Upper lobe of left lung (tissue), 6 donors: ENCODE measurements around the gene GRIK4. TPM values are rescaled to one million over a fixed set of nuclear protein-coding genes. Genes with fewer than 3 reads are reported as not detected.

Experiments
- ATAC-seq, 2 donors: fragments of 200-7000 bp; cut with Tn5 transposase; one replicate each; pipeline ENCODE4 v1.9.1; 2022; ENCODE audit warnings: mild to moderate bottlenecking in 2 of 2, moderate library complexity in 2 of 2; ENCODE audit not compliant: low FRiP score in 2 of 2
- DNase-seq, 2 donors: peaks; one replicate each; pipeline ENCODE4 v3.0.0-alpha.2; 2019 to 2020
- H3K27ac ChIP-seq, 4 donors: fragments of 200-600 bp; sonication (generic); one replicate each; pipeline ENCODE4 v1.5.1; 2016 to 2019
- H3K27me3 ChIP-seq, 4 donors: fragments of 200-600 bp; sonication (generic); one replicate each; pipeline ENCODE4 v1.5.1; 2017 to 2019
- H3K36me3 ChIP-seq, 4 donors: fragments of 200-600 bp; sonication (generic); one replicate each; pipeline ENCODE4 v1.5.1; 2016 to 2019
- H3K4me1 ChIP-seq, 4 donors: fragments of 200-600 bp; sonication (generic); one replicate each; pipeline ENCODE4 v1.5.1; 2018 to 2019
- H3K4me3 ChIP-seq, 4 donors: fragments of 200-600 bp; sonication (generic); one replicate each; pipeline ENCODE4 v1.5.1; 2017 to 2019; ENCODE audit warnings: mild to moderate bottlenecking in 2 of 4, moderate library complexity in 1 of 4
- H3K9me3 ChIP-seq, 4 donors: fragments of 200-600 bp; sonication (generic); one replicate each; pipeline ENCODE4 v1.5.1; 2018 to 2019
- EP300 ChIP-seq, 4 donors: sonication (generic); formaldehyde crosslinking; IDR thresholded peaks; one replicate each; pipeline ENCODE4 v1.5.1; 2017; ENCODE audit warnings: antibody characterized with exemption in 4 of 4, control low read depth in 2 of 4
- POLR2A ChIP-seq, 4 donors: fragments of 450-650 bp; IDR thresholded peaks; one replicate each; pipeline ENCODE4 v1.5.1; 2016 to 2017; ENCODE audit warnings: antibody characterized with exemption in 4 of 4, mild to moderate bottlenecking in 2 of 4
- POLR2AphosphoS5 ChIP-seq, 2 donors: sonication (generic); formaldehyde crosslinking; IDR thresholded peaks; one replicate each; pipeline ENCODE4 v1.5.1; 2017; ENCODE audit warnings: antibody characterized with exemption in 2 of 2
- WGBS, 2 donors: methylation state at CpG; one replicate each; pipeline ENCODE4 v1.1.5; 2017 to 2018; 5-methylcytosine and 5-hydroxymethylcytosine counted together
- total RNA-seq, 6 donors: library from RNA; depleted of rRNA in 4 of 6; stranded (reverse); fragments of >200 nt in 4 of 6; gene quantifications; one replicate each; pipeline versions ENCODE4 v1.1.0 to v1.2.1, GENCODE V29; 2016 to 2021
- TF ChIP-seq, protein P1 (sequence below), 6 experiments: fragments of 450-650 bp in 4 of 6; fragments of 200-600 bp in 2 of 6; sonication (generic) in 2 of 6; IDR thresholded peaks; one replicate each; pipeline ENCODE4 v1.5.1; 2016 to 2019; ENCODE audit warnings: antibody characterized with exemption in 6 of 6
- donor health status: DM: no; HTN: no; CAD: no; lungs with moderate emphysema.
- donor health status: DM: no; HTN: yes; CAD: no; lungs with severe emphysema.

Gene GRIK4
- total RNA-seq, 6 donors from 2014 or later: 0.30 to 8.4 (median 0.78) TPM

DNA sequence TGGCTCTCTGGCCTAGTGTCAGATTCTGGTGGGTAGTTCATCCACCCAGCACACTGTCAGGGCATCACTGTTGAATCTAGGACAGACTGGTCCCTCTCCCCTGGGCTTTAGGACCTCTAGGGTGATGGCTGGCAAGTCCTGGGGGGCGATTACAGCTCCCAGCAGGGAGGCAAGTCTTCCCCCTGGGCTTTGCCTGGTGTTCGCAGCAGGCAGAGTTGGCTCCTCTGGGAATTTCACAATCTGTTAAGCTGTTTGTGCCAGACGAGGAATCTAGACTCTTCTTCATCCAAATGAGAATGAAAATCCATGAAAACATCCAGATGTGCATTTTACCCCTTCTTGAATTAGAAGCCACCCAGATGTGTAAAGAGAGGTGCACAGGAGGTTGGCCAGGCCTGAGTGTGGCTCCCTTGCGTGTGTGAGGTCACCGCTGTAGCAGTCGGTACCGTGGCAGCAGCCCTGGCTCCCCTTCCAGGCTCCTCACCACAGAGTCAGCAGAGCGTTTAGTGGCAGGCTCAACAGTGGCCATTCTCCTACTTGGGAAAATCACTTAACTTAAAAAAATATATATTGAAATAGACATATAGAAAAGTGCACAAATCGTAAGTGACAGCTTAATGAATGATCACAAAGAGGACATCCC is 412.4 kb downstream of the GRIK4 start:
- DNase-seq: no peak
- ATAC-seq: no peak
- Histone ChIP-seq H3K4me3 (no peak overlapping the region), H3K4me1 (no peaks in the 10 kb centered on the region), H3K27ac (no peak overlapping the region), H3K36me3 (no peaks in the 10 kb centered on the region), H3K27me3 (no peaks in the 10 kb centered on the region), H3K9me3 (no peaks in the 10 kb centered on the region)
- TF ChIP-seq, protein P1, sequence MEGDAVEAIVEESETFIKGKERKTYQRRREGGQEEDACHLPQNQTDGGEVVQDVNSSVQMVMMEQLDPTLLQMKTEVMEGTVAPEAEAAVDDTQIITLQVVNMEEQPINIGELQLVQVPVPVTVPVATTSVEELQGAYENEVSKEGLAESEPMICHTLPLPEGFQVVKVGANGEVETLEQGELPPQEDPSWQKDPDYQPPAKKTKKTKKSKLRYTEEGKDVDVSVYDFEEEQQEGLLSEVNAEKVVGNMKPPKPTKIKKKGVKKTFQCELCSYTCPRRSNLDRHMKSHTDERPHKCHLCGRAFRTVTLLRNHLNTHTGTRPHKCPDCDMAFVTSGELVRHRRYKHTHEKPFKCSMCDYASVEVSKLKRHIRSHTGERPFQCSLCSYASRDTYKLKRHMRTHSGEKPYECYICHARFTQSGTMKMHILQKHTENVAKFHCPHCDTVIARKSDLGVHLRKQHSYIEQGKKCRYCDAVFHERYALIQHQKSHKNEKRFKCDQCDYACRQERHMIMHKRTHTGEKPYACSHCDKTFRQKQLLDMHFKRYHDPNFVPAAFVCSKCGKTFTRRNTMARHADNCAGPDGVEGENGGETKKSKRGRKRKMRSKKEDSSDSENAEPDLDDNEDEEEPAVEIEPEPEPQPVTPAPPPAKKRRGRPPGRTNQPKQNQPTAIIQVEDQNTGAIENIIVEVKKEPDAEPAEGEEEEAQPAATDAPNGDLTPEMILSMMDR (IDR thresholded peaks at IDR 0.05): no peak
- TF ChIP-seq EP300 (IDR thresholded peaks at IDR 0.05): no peak
- TF ChIP-seq POLR2AphosphoS5 (IDR thresholded peaks at IDR 0.05): no peak
- no peak for TF ChIP-seq POLR2A (IDR thresholded peaks at IDR 0.05)
- WGBS, 2 donors: 82 to 83% methylated on average over 7 to 9 of the region's 9 CpGs

DNA sequence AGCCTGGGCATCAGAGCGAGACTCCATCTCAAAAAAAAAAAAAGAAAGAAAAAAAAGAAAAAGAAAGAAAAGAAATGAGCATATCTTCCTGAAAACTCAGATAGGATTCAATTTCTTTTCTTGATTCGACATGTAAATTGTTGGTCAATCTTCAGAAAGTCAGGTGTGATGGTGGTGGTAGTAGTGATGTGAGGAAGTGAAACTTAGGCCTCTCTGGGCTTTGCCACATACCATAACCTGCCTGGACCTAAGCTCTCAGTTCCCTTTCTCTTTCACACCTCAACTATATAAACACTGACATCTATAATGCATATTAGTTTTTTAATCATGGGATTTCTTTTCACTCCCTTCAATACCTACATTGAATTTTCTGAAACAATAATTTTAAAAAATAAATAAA is 414.4 kb downstream of the GRIK4 start:
- Histone ChIP-seq H3K27ac (no peak overlapping the region), H3K9me3 (no peaks in the 10 kb centered on the region), H3K4me3 (no peak overlapping the region), H3K36me3 (no peaks in the 10 kb centered on the region), H3K4me1 (no peaks in the 10 kb centered on the region), H3K27me3 (no peaks in the 10 kb centered on the region)
- TF ChIP-seq POLR2AphosphoS5 (IDR thresholded peaks at IDR 0.05) (no peak), POLR2A (IDR thresholded peaks at IDR 0.05) (no peak), EP300 (IDR thresholded peaks at IDR 0.05) (no peak)
- TF ChIP-seq, protein P1 (IDR thresholded peaks at IDR 0.05): no peak
- 94 to 97% methylated on average over 2 of the region's 2 CpGs for WGBS, 2 donors
- DNase-seq: no peak
- no peak for ATAC-seq

DNA sequence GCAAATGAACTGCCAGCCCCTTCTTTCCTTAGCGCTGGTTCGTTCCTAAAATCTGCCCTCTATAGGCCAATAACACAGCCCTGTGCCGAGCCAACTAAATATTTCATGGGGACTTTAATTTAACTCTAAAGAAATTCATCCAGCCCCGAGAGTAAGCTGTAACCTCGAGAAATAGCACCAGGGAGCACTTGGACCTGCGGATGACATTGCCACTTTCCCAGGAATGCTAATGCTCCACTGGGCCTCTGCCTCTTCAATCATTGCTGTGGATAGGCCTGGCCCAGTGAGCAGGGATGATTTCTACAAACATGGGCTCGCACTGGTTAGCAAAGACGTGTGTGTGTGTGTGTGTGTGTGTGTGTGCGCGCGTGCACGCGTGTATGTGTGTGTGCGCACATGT is 417.1 kb downstream of the GRIK4 start:
- Histone ChIP-seq H3K9me3 (no peaks in the 10 kb centered on the region), H3K4me1 (no peaks in the 10 kb centered on the region), H3K36me3 (no peaks in the 10 kb centered on the region), H3K4me3 (no peak overlapping the region), H3K27ac (no peak overlapping the region), H3K27me3 (no peaks in the 10 kb centered on the region)
- no peak for DNase-seq
- 79 to 81% methylated on average over 14 of the region's 14 CpGs for WGBS, 2 donors
- TF ChIP-seq, protein P1 (IDR thresholded peaks at IDR 0.05): no peak
- TF ChIP-seq POLR2A (IDR thresholded peaks at IDR 0.05) (no peak), POLR2AphosphoS5 (IDR thresholded peaks at IDR 0.05) (no peak), EP300 (IDR thresholded peaks at IDR 0.05) (no peak)
- ATAC-seq: no peak

DNA sequence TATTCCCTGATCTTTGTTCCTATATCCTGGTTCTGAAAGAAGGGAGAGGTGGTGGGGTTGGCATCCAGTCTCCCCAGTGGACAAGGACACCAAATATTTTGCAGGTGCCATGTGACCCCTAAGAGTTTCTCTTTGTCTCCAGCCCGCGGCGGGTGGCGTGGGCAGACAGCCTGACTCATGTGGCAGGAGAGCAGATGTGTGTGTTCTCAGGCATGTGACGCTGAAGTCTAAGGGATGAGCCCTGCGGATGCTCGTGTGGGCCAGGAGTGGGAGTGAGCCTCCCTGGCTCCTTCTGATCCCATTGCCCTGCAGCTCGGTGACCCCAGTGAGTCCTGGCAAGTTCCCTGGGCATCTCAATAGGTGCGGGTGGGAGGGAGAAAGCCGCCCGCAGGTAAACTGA is 417.5 kb downstream of the GRIK4 start:
- H3K9me3 ChIP-seq: no peaks in the 10 kb centered on the region
- DNase-seq (no peak), ATAC-seq (no peak)
- no peak overlapping the region for H3K4me3 ChIP-seq
- TF ChIP-seq, protein P1 (IDR thresholded peaks at IDR 0.05): no peak
- no peak for TF ChIP-seq POLR2AphosphoS5 (IDR thresholded peaks at IDR 0.05)
- no peak for TF ChIP-seq POLR2A (IDR thresholded peaks at IDR 0.05)
- TF ChIP-seq EP300 (IDR thresholded peaks at IDR 0.05): no peak
- no peaks in the 10 kb centered on the region for H3K27me3 ChIP-seq
- 93 to 95% methylated on average over 11 of the region's 11 CpGs for WGBS, 2 donors
- no peaks in the 10 kb centered on the region for H3K36me3 ChIP-seq
- H3K4me1 ChIP-seq: no peaks in the 10 kb centered on the region
- H3K27ac ChIP-seq: no peak overlapping the region

DNA sequence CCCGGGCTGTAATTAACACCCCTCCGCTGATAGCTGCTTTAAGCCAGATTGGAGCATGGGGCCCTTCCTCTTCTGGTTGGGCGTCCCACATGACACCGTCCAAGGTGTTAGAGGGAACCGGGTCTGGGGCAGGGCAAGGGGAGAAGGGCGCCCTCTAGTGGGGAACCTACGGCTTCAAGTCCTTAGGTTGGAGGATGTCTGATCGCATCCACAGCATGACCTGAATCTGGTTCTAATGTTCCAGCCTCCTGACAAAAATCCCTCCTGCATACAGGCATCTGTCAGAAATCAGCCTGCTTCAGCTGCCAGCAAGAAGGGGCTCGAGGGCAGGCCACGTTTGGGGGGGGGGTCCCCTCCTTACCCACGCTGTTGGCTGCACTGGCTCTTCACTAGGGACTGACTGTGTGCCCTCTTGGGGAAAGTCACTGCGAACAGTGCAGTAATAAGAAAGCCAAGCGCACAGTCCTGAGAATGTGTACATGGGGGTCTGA is 418.2 kb downstream of the GRIK4 start:
- H3K4me1 ChIP-seq: no peaks in the 10 kb centered on the region
- H3K9me3 ChIP-seq: no peaks in the 10 kb centered on the region
- no peak for TF ChIP-seq POLR2A (IDR thresholded peaks at IDR 0.05)
- TF ChIP-seq, protein P1 (IDR thresholded peaks at IDR 0.05): peak; percentile 12 to 41 (median 36)
- no peak overlapping the region for H3K4me3 ChIP-seq
- H3K27me3 ChIP-seq: no peaks in the 10 kb centered on the region
- ATAC-seq (peak; percentile 50 to 53), DNase-seq (peak in 1 of 2 donors; percentile 40)
- H3K36me3 ChIP-seq: no peaks in the 10 kb centered on the region
- no peak overlapping the region for H3K27ac ChIP-seq
- WGBS, 2 donors: 44 to 47% methylated on average over 8 to 13 of the region's 13 CpGs
